GM23248 (cell line): Measurements from ENCODE around the gene ZNF625. TPM values are rescaled to one million over a fixed set of nuclear protein-coding genes. Genes with fewer than 3 reads are reported as not detected.

ENCODE experiments used
- DNase-seq: peaks from one replicate; pipeline ENCODE4 v3.0.0-alpha.2; 2015
- H2AFZ ChIP-seq: fragments of 200-600 bp; sonication (generic); 2 replicates; pipeline ENCODE4 v1.6.1; 2016; ENCODE audit warnings: antibody characterized with exemption
- H3F3A ChIP-seq: fragments of 200-600 bp; sonication (generic); 2 replicates; pipeline ENCODE4 v1.6.1; 2016; ENCODE audit warnings: mild to moderate bottlenecking, antibody characterized with exemption, mixed run types; ENCODE audit not compliant: insufficient read depth
- H3K27ac ChIP-seq: fragments of 200-600 bp; sonication (generic); 2 replicates; pipeline ENCODE4 v1.5.1; 2016; ENCODE audit warnings: mild to moderate bottlenecking
- H3K27me3 ChIP-seq: fragments of 200-600 bp; sonication (generic); replicated peaks from 2 replicates; pipeline ENCODE4 v1.6.1; 2016; ENCODE audit warnings: mild to moderate bottlenecking; ENCODE audit not compliant: insufficient read depth
- H3K36me3 ChIP-seq: fragments of 200-600 bp; sonication (generic); 2 replicates; pipeline ENCODE4 v1.6.1; 2016; ENCODE audit warnings: low read depth, mild to moderate bottlenecking
- H3K4me1 ChIP-seq: fragments of 200-600 bp; sonication (generic); 2 replicates; pipeline ENCODE4 v1.6.1; 2016; ENCODE audit warnings: mild to moderate bottlenecking; ENCODE audit not compliant: insufficient read depth
- H3K4me2 ChIP-seq: fragments of 200-600 bp; sonication (generic); one replicate; pipeline ENCODE4 v1.6.1; 2016; ENCODE audit warnings: mild to moderate bottlenecking; ENCODE audit not compliant: unreplicated experiment
- H3K4me3 ChIP-seq: fragments of 200-600 bp; sonication (generic); 2 replicates; pipeline ENCODE4 v1.5.1; 2016; ENCODE audit warnings: mild to moderate bottlenecking
- H3K79me2 ChIP-seq: fragments of 200-600 bp; sonication (generic); 2 replicates; pipeline ENCODE4 v1.6.1; 2016; ENCODE audit warnings: mild to moderate bottlenecking; ENCODE audit not compliant: insufficient read depth
- H3K9ac ChIP-seq: fragments of 200-600 bp; sonication (generic); 2 replicates; pipeline ENCODE4 v1.6.1; 2016; ENCODE audit warnings: mild to moderate bottlenecking
- H3K9me2 ChIP-seq: fragments of 200-600 bp; sonication (generic); 2 replicates; pipeline ENCODE4 v1.6.1; 2016; ENCODE audit warnings: mixed run types, mild to moderate bottlenecking, moderate library complexity; ENCODE audit not compliant: insufficient read depth
- H3K9me3 ChIP-seq: fragments of 200-600 bp; sonication (generic); one replicate; pipeline ENCODE4 v1.6.1; 2017; ENCODE audit warnings: low read depth
- H4K20me1 ChIP-seq: fragments of 200-600 bp; sonication (generic); 2 replicates; pipeline ENCODE4 v1.6.0; 2016; ENCODE audit not compliant: insufficient read depth
- EZH2 ChIP-seq: fragments of 200-600 bp; sonication (generic); IDR thresholded peaks from 2 replicates; pipeline ENCODE4 v1.6.1; 2018; ENCODE audit warnings: antibody characterized with exemption, mild to moderate bottlenecking; ENCODE audit not compliant: insufficient read depth, poor library complexity, severe bottlenecking
- EZH2phosphoT487 ChIP-seq: fragments of 200-600 bp; sonication (generic); IDR thresholded peaks from 2 replicates; pipeline ENCODE4 v1.6.1; 2018; ENCODE audit warnings: antibody characterized with exemption, moderate library complexity, mild to moderate bottlenecking, low read depth; ENCODE audit not compliant: insufficient read depth
- WGBS, 2 experiments: methylation state at CpG; one replicate each; pipeline ENCODE4 v1.1.6; 2015 to 2017; ENCODE audit warnings: low lambda C conversion rate in 2 of 2, low coverage in 1 of 2; ENCODE audit errors: missing lambda C conversion rate in 2 of 2; 5-methylcytosine and 5-hydroxymethylcytosine counted together
- in situ Hi-C: fragments of 300-500 bp; cut with MboI; formaldehyde crosslinking; loops from 2 replicates; pipeline ENCODE4 v1.15.0; 2020
- polyA plus RNA-seq: library from polyadenylated mRNA; unstranded; fragments of >200 nt; fragmentation: Nextera tagmentation; extraction: Ambion mirVana; gene quantifications from 2 replicates; pipeline ENCODE4 v1.2.1, GENCODE V29; 2016
- small RNA-seq: library from RNA; depleted of rRNA; stranded (forward); fragments of <200 nt; gene quantifications from one replicate; pipeline ENCODE3, GENCODE V24; 2014; ENCODE audit warnings: low read depth, low replicate concordance
- total RNA-seq: library from RNA; depleted of rRNA; stranded (reverse); fragments of >200 nt; shearing (Covaris generic); gene quantifications from 2 replicates; pipeline ENCODE4 v1.2.3, GENCODE V29; 2014; rRNA removed

Gene ZNF625
- total and polyA plus RNA-seq, 2 experiments from 2014 or later: 1.5 to 7.2 TPM

DNA sequence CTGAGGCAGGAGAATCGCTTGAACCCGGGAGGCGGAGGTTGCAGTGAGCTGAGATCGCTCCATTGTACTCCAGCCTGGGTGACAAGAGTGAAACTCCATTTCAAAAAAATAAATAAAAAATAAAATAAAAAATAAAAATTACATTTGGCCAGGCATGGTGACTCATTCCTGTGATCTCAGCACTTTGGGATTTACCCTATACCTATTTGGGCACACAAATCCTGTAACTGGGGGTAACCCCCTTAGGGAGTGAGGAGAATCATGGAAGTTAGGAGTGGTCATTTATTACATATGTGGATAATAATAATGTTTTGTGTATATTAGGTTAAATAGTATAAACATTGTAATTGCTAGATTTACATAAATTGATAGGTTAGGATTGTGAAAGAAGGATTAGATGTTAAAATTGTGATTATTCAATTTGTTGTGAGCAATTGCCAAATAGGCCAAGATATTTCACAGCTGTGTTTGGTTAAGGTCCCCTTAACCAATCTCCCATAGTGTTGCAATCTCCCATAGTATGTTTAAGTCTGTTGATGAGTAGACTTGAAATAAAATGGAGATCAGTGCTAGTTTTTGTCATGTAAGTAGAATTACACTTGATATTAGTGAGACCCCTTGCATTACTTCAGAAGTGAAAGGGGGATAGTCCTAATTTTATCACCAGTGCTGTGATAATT is 61.3 kb downstream of the ZNF625 start:
- H3K36me3 ChIP-seq: no peaks in the 10 kb centered on the region
- in situ Hi-C loops: no loop called here
- H3K79me2 ChIP-seq: peaks cover 61% of the 10 kb centered on the region
- peaks cover 9% of the 10 kb centered on the region; the same call in 1 of the 2 replicates for H3F3A ChIP-seq
- no peaks in the 10 kb centered on the region for H3K9me2 ChIP-seq
- H3K9me3 ChIP-seq: no peaks in the 10 kb centered on the region
- WGBS, 2 experiments: 97 to 98% methylated on average over 4 of the region's 4 CpGs
- no peaks in the 10 kb centered on the region for H4K20me1 ChIP-seq
- no peak overlapping the region for H3K4me3 ChIP-seq
- no peak overlapping the region for H3K4me2 ChIP-seq
- DNase-seq: peak; percentile 65
- H2AFZ ChIP-seq: no peak overlapping the region
- peaks cover 5% of the 10 kb centered on the region; the same call in 1 of the 2 replicates for H3K4me1 ChIP-seq
- TF ChIP-seq EZH2phosphoT487 (no peak), EZH2 (no peak)
- H3K27me3 ChIP-seq: no peaks in the 10 kb centered on the region
- H3K9ac ChIP-seq: no peak overlapping the region
- 0 out of 2 replicates have a peak overlapping the region, but pooled peaks have one; percentile 2 for H3K27ac ChIP-seq

Small RNA genes within 50 kb of the gene (small RNA-seq; reads per million reads assigned to genes)
- not detected for gene RNA5SP467

Other genes starting within 250 kb of the ZNF625 start
- 6.3 and 6.8 TPM in 2 replicates for gene ZNF700, start 231.6 kb downstream of the ZNF625 start, total RNA-seq
- 3.2 TPM in 2 replicates for gene ZNF700, start 231.6 kb downstream of the ZNF625 start, polyA plus RNA-seq
- gene ZNF763, start 191.7 kb downstream of the ZNF625 start, total RNA-seq: 0.63 and 1.8 TPM in 2 replicates
- gene ZNF763, start 191.7 kb downstream of the ZNF625 start, polyA plus RNA-seq: 1.4 and 1.6 TPM in 2 replicates
- 1.5 and 7.6 TPM in 2 replicates for gene ZNF433, start 121.1 kb downstream of the ZNF625 start, total RNA-seq
- gene ZNF433, start 121.1 kb downstream of the ZNF625 start, polyA plus RNA-seq: 4.2 and 5.0 TPM in 2 replicates
- not detected in 2 replicates for gene ZNF878, start 103.8 kb downstream of the ZNF625 start, total RNA-seq
- gene ZNF878, start 103.8 kb downstream of the ZNF625 start, polyA plus RNA-seq: 0.18 TPM in 1 of 2 replicates, not detected in the other
- 4.0 and 4.2 TPM in 2 replicates for gene ZNF844, start 92.0 kb downstream of the ZNF625 start, total RNA-seq
- gene ZNF844, start 92.0 kb downstream of the ZNF625 start, polyA plus RNA-seq: 1.7 and 2.3 TPM in 2 replicates
- 5.5 and 5.9 TPM in 2 replicates for gene ZNF20, start 16.4 kb downstream of the ZNF625 start, total RNA-seq
- 1.3 and 2.1 TPM in 2 replicates for gene ZNF20, start 16.4 kb downstream of the ZNF625 start, polyA plus RNA-seq
- gene ZNF136, start 6.4 kb upstream of the ZNF625 start, total RNA-seq: 3.0 and 5.1 TPM in 2 replicates
- 4.6 and 4.8 TPM in 2 replicates for gene ZNF136, start 6.4 kb upstream of the ZNF625 start, polyA plus RNA-seq
- 5.5 and 6.1 TPM in 2 replicates for gene ZNF44, start 138.1 kb upstream of the ZNF625 start, total RNA-seq
- 6.4 and 7.2 TPM in 2 replicates for gene ZNF44, start 138.1 kb upstream of the ZNF625 start, polyA plus RNA-seq
- 1.8 and 16.4 TPM in 2 replicates for gene ZNF563, start 176.9 kb upstream of the ZNF625 start, total RNA-seq
- gene ZNF563, start 176.9 kb upstream of the ZNF625 start, polyA plus RNA-seq: 2.6 and 2.8 TPM in 2 replicates
- 2.1 and 3.6 TPM in 2 replicates for gene ZNF442, start 208.9 kb upstream of the ZNF625 start, total RNA-seq
- 0.71 and 1.3 TPM in 2 replicates for gene ZNF442, start 208.9 kb upstream of the ZNF625 start, polyA plus RNA-seq
- gene ZNF799, start 244.5 kb upstream of the ZNF625 start, total RNA-seq: 1.8 and 2.5 TPM in 2 replicates
- 1.8 and 2.2 TPM in 2 replicates for gene ZNF799, start 244.5 kb upstream of the ZNF625 start, polyA plus RNA-seq